Superior temporal gyrus (tissue), 1 donor: ENCODE data around the gene TRA2A.
"Not testable (repeated sequence)": the region's sequence is repeated elsewhere in the genome, so short reads cannot be mapped to it uniquely, and the experiment has no call there.

Experiments used
- DNase-seq: peaks from one replicate; pipeline ENCODE4 v3.0.0-alpha.2; 2016; ENCODE audit errors: extremely low spot score

The TRA2A gene

GRCh38 chr7:23494009-23494408 lies 37.8 kb downstream of the TRA2A start:
- no peak for DNase-seq

DNA sequence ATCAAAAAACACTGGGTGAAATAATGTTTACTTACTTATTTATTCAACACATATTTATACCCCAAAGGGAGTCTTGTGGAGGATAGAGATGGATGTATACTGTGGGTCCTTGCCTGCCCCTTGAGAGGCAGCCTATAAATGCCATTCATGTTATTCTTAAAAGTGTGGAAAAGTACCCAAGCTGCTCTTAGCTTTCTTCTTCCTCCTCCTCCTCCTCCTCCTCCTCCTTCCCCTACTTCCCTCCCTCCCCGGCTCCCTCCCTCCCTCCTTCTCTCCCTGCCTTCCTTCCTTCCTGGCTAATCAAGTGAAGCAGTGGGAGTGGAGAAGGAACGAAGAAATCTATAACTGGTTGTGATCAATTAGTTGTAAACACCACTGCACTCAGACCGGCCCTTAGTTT lies 40.3 kb downstream of the TRA2A start:
- no peak for DNase-seq

GRCh38 chr7:23490357-23491135 lies 41.2 kb downstream of the TRA2A start:
- no peak for DNase-seq

GRCh38 chr7:23488714-23489113 lies 43.1 kb downstream of the TRA2A start:
- not testable (repeated sequence) for DNase-seq

DNA sequence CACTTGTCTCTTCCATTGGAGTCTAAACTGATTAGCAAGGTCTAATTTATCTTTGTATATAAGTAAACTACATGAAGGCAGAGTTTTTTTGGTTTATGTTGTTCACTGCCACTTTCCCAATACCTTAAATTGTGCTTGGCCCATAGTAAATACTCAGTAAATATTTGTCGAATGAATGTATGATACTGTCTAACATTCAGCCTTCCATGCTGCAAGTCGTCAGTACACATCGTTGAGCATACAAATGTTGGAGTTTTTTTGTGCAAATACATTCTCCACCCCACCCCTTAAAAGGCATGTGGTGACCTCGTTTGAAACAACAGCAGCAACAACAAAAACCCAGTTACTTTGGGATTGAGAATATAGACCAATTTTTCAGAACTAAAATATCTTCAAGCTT lies 44.1 kb downstream of the TRA2A start:
- DNase-seq: no peak

- no peak for DNase-seq
Observed at GRCh38 chr7:23486002-23486773, 45.6 kb downstream of the TRA2A start.

- no peak for DNase-seq
Observed at GRCh38 chr7:23482686-23483085, 49.1 kb downstream of the TRA2A start.

GRCh38 chr7:23477962-23478866 lies 53.6 kb downstream of the TRA2A start:
- DNase-seq: no peak

- no peak for DNase-seq
Observed at GRCh38 chr7:23477157-23477499, 54.7 kb downstream of the TRA2A start.

DNA sequence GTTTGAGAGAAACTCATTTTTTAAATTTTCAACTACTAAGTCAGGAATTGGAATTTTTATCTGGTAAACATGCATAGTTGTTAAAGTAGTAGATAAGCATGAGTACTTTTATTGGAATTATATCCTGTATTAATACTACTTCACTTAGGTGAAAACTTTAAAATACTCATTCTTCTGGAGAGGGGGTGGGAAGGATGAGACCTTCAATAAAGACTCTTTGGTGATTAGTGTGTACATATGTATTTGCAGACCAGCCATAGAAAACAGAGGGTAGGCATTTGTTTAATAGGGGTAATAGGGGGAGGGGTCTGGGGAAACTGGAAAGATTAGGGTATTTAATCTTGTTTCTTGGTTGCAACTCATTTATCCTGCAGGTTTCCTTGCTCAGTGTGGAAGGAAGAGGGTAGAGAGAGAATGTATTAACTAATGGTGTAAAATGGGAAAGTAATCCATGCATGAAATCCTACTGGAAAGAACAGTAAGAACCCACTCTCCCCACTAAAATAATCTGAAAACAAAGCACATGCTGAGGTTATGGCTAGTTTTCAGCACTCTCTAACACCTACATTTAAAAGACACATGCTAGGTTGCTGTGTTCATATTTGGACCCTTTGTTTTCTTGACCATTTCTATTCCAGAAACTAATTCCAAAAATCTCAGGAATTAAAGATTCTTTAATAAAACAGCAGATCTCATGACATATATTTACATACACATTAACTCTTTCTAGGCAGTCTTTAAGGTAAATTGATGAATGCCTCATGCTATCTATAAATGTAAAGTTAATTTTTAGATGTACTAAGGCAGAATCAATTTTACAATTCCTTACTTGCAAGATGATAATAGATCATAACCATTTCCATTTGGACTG lies 55.3 kb downstream of the TRA2A start:
- DNase-seq: no peak

- no peak for DNase-seq
Observed at GRCh38 chr7:23475576-23475839, 56.3 kb downstream of the TRA2A start.

DNA sequence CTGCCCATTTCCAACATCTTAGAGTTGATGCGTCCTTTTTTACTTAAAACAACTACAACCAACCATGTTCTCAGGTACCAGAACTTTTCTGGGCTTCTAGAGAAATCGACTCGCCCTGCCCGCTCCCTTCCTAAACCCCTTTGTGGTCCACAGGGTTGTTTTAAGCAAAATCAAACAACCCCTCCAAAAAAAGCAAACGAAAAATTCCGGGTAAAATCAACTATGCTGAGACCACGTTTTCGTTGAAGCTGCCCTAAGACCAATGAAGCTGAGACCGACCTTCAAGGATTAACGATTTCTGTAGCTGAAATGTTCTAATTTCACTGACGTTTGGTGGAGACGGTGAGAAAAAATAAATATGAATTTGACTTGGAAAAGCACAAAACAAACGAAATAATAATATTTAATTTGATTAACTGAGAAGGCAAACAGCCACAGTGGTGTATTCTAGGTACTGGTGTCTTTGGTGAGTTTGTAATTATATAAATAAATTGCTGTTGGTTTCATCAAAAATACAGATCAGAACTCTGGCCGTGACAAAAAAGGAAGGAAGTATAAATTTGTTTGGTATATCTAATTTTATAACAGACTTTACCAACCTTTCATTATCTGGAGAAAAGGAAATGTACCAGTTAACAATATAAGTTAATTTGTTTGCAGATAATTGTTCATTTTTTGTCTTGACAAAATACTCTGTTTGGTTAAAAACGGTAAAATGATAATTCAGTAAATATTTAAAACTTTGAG lies 56.8 kb downstream of the TRA2A start:
- DNase-seq: no peak

DNA sequence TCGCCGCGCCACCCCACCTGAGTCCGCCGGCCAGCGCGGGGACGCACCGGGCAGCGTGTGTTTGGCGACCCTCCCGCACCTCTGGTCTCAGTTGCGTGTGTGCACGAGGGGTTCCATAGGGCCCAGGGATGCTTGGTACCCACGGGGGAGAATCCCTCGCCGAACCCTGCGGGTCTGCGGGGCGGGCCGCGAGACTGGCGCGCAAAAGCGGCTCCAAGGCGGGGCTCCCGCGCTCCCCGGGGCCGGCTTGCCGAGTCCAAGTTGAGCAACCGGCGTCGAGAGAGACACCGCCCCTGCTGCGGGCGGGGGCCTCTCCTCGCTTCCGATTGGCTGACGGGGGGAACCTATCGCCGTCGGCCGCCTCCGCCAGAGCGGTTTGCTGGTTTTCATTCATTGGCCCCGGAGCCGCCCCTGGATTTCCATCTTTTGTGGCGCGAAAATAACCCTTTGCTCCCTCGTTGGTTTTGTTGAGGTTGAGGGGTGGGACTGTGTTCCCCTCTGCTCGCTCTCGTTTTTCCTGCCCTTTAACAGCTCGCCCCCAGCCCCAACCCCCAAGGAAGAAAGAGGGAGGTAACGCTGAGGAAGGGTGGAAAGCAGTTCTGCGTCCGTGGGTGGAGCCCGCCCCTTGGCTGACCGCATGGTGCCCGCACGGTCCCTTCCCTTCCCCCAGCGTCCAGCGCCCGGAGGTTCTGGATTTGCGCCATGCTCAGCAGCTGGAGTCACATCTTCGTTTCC lies 57.5 kb downstream of the TRA2A start:
- DNase-seq: no peak

DNA sequence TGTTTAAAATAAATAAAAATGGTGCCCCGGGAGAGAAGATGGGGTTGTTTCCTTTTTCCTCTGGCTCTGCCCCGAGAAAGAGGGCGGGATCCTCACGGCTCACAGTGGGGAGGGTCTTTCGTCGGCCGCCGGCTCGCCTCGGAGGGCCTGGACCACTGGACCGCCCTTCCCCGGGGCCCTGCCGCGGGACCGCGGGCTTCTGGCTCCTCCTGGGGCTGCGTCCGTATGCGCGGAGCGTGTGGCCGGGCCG lies 58.0 kb downstream of the TRA2A start:
- DNase-seq: no peak

DNA sequence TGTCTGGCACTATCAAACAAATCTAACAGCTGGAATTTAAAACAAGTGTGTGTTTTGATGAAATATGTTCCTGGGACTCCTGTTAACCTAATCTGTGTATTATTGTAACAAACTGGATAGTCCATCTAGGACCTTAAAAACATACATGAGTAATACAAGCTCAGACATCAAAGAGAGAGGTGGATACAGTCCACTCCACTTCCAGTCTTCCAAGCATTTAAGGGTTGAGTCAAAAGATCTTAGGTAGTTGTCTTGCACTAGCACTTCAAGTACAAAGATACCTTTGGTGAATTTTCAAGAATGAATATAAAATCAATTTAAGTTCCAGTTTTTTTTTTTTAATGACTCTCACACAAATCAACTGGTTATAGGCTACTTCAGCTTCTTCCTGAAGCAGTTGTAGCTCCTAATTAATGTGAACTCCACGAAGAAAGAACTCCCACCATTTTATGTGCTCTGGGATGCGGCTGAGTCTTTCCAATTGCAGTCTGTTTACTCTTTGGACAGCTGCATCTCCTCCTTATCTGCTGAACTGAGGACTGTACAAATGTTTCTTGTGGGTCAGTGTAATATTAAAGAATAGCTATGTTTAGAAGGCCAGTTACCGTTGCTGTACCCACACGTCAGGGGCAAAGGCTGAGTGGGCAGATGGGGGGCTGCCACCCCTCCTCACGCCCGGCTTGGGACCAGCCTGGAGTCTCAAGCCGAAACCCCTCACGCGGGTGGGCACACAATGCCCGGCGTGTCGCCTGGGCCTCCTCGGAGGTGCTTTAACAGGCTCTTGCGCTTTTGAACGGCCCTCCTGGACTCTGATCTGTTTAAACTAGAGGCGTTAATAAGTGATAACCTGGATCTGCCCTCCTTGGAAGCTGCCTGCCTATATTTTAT lies 58.6 kb downstream of the TRA2A start:
- no peak for DNase-seq

DNA sequence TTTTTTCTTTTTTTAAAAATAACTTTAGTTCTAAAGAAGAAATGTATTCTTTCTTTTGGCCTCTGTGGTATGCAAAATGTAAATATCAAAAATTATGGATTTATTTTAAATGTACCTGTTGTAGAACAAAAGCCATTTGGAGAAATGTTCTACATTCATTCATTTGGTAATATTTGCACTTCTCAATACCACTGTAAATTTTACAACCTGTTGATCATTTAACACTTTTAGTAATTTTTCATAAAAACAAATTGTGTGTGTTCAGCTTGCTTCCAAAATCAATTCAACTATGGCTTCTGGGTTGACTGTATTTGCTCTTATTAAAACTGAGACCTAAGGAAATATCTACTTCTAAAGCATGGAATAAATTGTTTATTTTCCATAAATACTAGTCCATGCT lies 59.2 kb downstream of the TRA2A start:
- DNase-seq: no peak

DNA sequence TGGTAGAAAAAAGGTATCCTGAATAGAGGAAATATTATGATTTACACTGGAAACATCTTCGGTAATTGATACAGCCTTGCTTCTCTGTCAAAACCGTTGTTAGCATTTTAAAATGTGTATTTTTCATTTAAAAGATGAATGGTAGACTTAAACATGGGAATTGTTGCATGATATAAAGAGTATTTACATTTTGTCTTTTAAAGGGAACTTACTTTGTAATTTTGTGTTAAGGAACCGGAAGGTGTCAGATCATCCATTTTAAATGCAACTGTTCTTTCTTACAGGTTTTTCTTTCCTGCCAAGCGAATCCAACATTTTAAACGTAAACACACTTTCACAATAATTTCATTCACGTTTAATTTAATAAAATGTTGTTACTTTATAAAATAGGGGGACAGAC lies 59.7 kb downstream of the TRA2A start:
- DNase-seq: no peak

DNA sequence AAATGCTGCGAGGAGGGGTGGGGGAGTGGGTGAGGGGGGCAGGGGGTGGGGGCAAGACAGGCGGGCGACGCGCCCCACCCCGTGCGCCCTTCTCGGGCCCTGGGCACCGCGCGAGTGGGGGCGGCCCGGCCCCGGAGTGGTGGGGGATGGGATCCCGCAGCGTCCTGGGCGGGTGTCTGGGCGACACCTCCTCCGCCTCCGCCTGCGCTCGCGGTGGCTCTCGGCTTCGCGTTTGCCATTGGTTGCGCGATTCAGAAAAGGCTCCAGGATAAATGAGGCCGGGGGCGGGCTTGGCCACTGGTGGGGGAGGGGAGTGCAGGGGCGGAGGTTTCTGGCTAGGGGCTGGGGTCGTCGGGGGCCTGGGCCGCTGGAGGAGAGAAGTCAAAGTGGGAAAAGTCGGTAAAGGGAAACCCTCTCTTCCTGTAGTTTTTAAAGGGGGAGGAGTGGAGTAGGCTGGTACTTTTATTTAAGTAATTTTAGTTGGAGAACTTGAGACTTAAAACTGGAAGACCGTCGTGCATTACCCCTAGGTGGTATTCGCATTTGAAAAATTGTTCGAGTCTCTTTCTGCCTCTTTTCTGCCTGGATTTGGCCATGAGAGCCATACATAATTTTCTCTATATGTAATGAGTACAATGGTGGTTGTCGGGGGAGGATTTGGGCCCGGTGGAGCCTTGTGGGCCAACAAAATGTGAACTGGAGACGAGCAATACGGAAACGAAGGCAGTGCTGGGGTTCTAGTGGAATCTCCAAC lies 60.5 kb downstream of the TRA2A start:
- DNase-seq: peak; percentile 7
